ENCODE measurements around the gene ZBTB46.

Gene ZBTB46

GRCh38 chr20:63747622-63748069 lies 83.4 kb downstream of the ZBTB46 start:
- TF ChIP-seq CTCF (IDR thresholded peaks at IDR 0.05) (no peak), ZFX (IDR thresholded peaks at IDR 0.05; ENCODE audit: borderline replicate concordance) (no peak)
- H3K27ac ChIP-seq: no peak overlapping the region

- TF ChIP-seq ZFX (IDR thresholded peaks at IDR 0.05; ENCODE audit: borderline replicate concordance): no peak
- no peak for TF ChIP-seq CTCF (IDR thresholded peaks at IDR 0.05)
- no peak overlapping the region for H3K27ac ChIP-seq
Observed at GRCh38 chr20:63746751-63747315, 84.2 kb downstream of the ZBTB46 start.

- H3K27ac ChIP-seq: no peak overlapping the region
Observed at GRCh38 chr20:63745961-63746731, 84.9 kb downstream of the ZBTB46 start.

GRCh38 chr20:63745424-63745805 lies 85.6 kb downstream of the ZBTB46 start:
- TF ChIP-seq CTCF (IDR thresholded peaks at IDR 0.05): no peak
- no peak for TF ChIP-seq ZFX (IDR thresholded peaks at IDR 0.05; ENCODE audit: borderline replicate concordance)
- no peak overlapping the region for H3K27ac ChIP-seq

More at GRCh38 chr20:63745961-63746731, 84.9 kb downstream of the ZBTB46 start:
- no peak for TF ChIP-seq ZFX (IDR thresholded peaks at IDR 0.05; ENCODE audit: borderline replicate concordance)
- no peak for TF ChIP-seq CTCF (IDR thresholded peaks at IDR 0.05)

- no peak overlapping the region for H3K27ac ChIP-seq
Observed at GRCh38 chr20:63744574-63745423, 86.3 kb downstream of the ZBTB46 start.

GRCh38 chr20:63744158-63744557 lies 86.9 kb downstream of the ZBTB46 start:
- TF ChIP-seq CTCF (IDR thresholded peaks at IDR 0.05): no peak
- TF ChIP-seq ZFX (IDR thresholded peaks at IDR 0.05; ENCODE audit: borderline replicate concordance): no peak
- no peak overlapping the region for H3K27ac ChIP-seq

More at GRCh38 chr20:63744574-63745423, 86.3 kb downstream of the ZBTB46 start:
- no peak for TF ChIP-seq CTCF (IDR thresholded peaks at IDR 0.05)
- TF ChIP-seq ZFX (IDR thresholded peaks at IDR 0.05; ENCODE audit: borderline replicate concordance): no peak

Data from 22Rv1 (cell line).